Panc1 (cell line): ENCODE measurements around the gene PHF14. TPM values are rescaled to one million over a fixed set of nuclear protein-coding genes. Genes with fewer than 3 reads are reported as not detected.

Experiments
- ATAC-seq: fragments of 200-7000 bp; cut with Tn5 transposase; 2 replicates; pipeline ENCODE4 v1.9.1; 2020; ENCODE audit warnings: mild to moderate bottlenecking, moderate library complexity
- BruUV-seq: library from RNA; stranded (reverse); fragments of 400-500 nt; replicated peaks from 2 replicates; lab custom pipeline; 2021; lab: Mats Ljungman, UMichigan
- CTCF ChIA-PET: fragments of 300-600 bp; sonication (Branson Sonifier 250); formaldehyde crosslinking; loops from one replicate; lab custom pipeline; 2022; ENCODE audit warnings: antibody characterized with exemption; lab: Charles Lee
- POLR2A ChIA-PET: fragments of 300-600 bp; sonication (Branson Sonifier 250); formaldehyde crosslinking; loops from one replicate; lab custom pipeline; 2022; ENCODE audit warnings: antibody characterized with exemption; lab: Charles Lee
- DNase-seq: peaks from one replicate; pipeline ENCODE4 v3.0.0-alpha.2; 2010; ENCODE audit warnings: low read depth, low spot score
- H3K27ac ChIP-seq: 2 replicates; pipeline ENCODE4 v1.5.1; 2011; ENCODE audit warnings: mild to moderate bottlenecking, low read length, inconsistent platforms
- H3K27me3 ChIP-seq: fragments of 200-500 bp; sonication (Bioruptor generic); 2 replicates; pipeline ENCODE4 v1.6.0; 2014; ENCODE audit warnings: low read length, inconsistent platforms; ENCODE audit not compliant: control insufficient read depth, insufficient read depth
- H3K36me3 ChIP-seq: fragments of 200-500 bp; sonication (Bioruptor generic); 2 replicates; pipeline ENCODE4 v1.5.1; 2014; ENCODE audit warnings: inconsistent platforms, mild to moderate bottlenecking, low read length, moderate library complexity; ENCODE audit not compliant: control insufficient read depth, insufficient read depth
- H3K4me1 ChIP-seq: 2 replicates; pipeline ENCODE4 v1.5.1; 2011; ENCODE audit warnings: inconsistent platforms, mild to moderate bottlenecking, low read length, moderate library complexity; ENCODE audit not compliant: control insufficient read depth, insufficient read depth
- H3K4me3 ChIP-seq, 2 experiments: 2 replicates each; pipeline ENCODE4 v1.5.1; 2011 to 2012; ENCODE audit warnings: low read depth in 2 of 2, low read length in 2 of 2, mild to moderate bottlenecking in 2 of 2, inconsistent platforms in 1 of 2, moderate library complexity in 1 of 2
- H3K9me3 ChIP-seq: fragments of 200-500 bp; sonication (Bioruptor generic); 2 replicates; pipeline ENCODE4 v1.5.1; 2014; ENCODE audit warnings: low read depth, mild to moderate bottlenecking, inconsistent platforms, low read length, moderate library complexity; ENCODE audit not compliant: control insufficient read depth, insufficient read depth
- POLR2AphosphoS5 ChIP-seq: IDR thresholded peaks from 2 replicates; pipeline ENCODE4 v1.6.1; 2012; ENCODE audit warnings: mild to moderate bottlenecking, low read depth, low read length, moderate library complexity
- SIN3A ChIP-seq: IDR thresholded peaks from 2 replicates; pipeline ENCODE4 v1.6.1; 2012; ENCODE audit warnings: low read depth, mild to moderate bottlenecking, low read length, moderate library complexity, borderline replicate concordance; ENCODE audit not compliant: insufficient read depth
- TCF7L2 ChIP-seq: IDR thresholded peaks from 2 replicates; pipeline ENCODE4 v1.6.1; 2011; ENCODE audit warnings: mild to moderate bottlenecking, low read depth, low read length, inconsistent platforms
- in situ Hi-C: cut with HindIII; loops from 2 replicates; pipeline ENCODE4 v1.10.0; 2016; ENCODE audit warnings: low sequenced_read_pairs, low pct_unique_long_range_greater_than_20kb
- intact Hi-C: fragments of 100-400 bp; cut with micrococcal nuclease; formaldehyde crosslinking; loops from one replicate; pipeline ENCODE4 v1.10.0; 2022; ENCODE audit not compliant: unreplicated experiment
- total RNA-seq: library from RNA; stranded (reverse); gene quantifications from one replicate; pipeline ENCODE4 v1.2.1, GENCODE V29; 2021; ENCODE audit not compliant: unreplicated experiment
- TF ChIP-seq, protein P1 (sequence below), 2 experiments: IDR thresholded peaks; 2 replicates each; pipeline ENCODE4 v1.6.1; 2011 to 2012; ENCODE audit warnings: low read depth in 2 of 2, control low read depth in 1 of 2, low read length in 1 of 2, mild to moderate bottlenecking in 1 of 2, moderate library complexity in 1 of 2; ENCODE audit not compliant: insufficient read depth in 1 of 2
- TF ChIP-seq, protein P2 (sequence below): fragments of 450-650 bp; IDR thresholded peaks from 2 replicates; pipeline ENCODE4 v1.5.1; 2017; ENCODE audit warnings: mild to moderate bottlenecking

The PHF14 gene
- total RNA-seq, 1 experiment from 2014 or later = 85.6 TPM

DNA sequence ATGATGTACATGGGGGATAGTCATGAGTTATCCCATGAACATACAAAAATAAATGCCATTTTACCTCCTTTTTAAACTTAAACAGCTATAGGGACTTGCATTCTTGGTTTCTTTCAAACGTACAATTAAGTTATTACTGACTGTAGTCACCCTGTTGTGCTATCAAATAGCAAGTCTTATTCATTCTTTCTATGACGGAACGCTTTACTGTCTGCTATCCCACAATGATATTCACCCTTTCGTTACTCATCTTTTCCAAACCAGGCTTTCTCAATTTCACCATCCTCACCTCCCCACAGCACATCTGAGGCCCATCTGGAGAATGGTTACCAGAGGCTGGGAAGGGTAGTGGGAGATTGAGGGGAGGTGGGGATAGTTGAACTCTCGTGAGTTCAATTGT lies 218.8 kb downstream of the PHF14 start:
- CTCF ChIA-PET = no interaction called here
- DNase-seq (no peak), ATAC-seq (no peak)
- intact Hi-C loops (no loop called here), in situ Hi-C loops (no loop called here)
- BruUV-seq = no TSS peak
- no peak overlapping the region for H3K4me3 ChIP-seq
- H3K4me1 ChIP-seq = peaks cover 10% of the 10 kb centered on the region
- H3K9me3 ChIP-seq = no peaks in the 10 kb centered on the region
- no peaks in the 10 kb centered on the region for H3K27me3 ChIP-seq
- H3K27ac ChIP-seq = no peak overlapping the region
- TF ChIP-seq, protein P1, sequence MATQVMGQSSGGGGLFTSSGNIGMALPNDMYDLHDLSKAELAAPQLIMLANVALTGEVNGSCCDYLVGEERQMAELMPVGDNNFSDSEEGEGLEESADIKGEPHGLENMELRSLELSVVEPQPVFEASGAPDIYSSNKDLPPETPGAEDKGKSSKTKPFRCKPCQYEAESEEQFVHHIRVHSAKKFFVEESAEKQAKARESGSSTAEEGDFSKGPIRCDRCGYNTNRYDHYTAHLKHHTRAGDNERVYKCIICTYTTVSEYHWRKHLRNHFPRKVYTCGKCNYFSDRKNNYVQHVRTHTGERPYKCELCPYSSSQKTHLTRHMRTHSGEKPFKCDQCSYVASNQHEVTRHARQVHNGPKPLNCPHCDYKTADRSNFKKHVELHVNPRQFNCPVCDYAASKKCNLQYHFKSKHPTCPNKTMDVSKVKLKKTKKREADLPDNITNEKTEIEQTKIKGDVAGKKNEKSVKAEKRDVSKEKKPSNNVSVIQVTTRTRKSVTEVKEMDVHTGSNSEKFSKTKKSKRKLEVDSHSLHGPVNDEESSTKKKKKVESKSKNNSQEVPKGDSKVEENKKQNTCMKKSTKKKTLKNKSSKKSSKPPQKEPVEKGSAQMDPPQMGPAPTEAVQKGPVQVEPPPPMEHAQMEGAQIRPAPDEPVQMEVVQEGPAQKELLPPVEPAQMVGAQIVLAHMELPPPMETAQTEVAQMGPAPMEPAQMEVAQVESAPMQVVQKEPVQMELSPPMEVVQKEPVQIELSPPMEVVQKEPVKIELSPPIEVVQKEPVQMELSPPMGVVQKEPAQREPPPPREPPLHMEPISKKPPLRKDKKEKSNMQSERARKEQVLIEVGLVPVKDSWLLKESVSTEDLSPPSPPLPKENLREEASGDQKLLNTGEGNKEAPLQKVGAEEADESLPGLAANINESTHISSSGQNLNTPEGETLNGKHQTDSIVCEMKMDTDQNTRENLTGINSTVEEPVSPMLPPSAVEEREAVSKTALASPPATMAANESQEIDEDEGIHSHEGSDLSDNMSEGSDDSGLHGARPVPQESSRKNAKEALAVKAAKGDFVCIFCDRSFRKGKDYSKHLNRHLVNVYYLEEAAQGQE (IDR thresholded peaks at IDR 0.05; ENCODE audit: insufficient read depth in 1 of 2, low read depth in 2 of 2, low read length in 1 of 2) = no peak
- TF ChIP-seq SIN3A (no peak), TCF7L2 (no peak), POLR2AphosphoS5 (no peak)
- TF ChIP-seq, protein P2, sequence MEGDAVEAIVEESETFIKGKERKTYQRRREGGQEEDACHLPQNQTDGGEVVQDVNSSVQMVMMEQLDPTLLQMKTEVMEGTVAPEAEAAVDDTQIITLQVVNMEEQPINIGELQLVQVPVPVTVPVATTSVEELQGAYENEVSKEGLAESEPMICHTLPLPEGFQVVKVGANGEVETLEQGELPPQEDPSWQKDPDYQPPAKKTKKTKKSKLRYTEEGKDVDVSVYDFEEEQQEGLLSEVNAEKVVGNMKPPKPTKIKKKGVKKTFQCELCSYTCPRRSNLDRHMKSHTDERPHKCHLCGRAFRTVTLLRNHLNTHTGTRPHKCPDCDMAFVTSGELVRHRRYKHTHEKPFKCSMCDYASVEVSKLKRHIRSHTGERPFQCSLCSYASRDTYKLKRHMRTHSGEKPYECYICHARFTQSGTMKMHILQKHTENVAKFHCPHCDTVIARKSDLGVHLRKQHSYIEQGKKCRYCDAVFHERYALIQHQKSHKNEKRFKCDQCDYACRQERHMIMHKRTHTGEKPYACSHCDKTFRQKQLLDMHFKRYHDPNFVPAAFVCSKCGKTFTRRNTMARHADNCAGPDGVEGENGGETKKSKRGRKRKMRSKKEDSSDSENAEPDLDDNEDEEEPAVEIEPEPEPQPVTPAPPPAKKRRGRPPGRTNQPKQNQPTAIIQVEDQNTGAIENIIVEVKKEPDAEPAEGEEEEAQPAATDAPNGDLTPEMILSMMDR = no peak
- no peaks in the 10 kb centered on the region for H3K36me3 ChIP-seq
- POLR2A ChIA-PET = no interaction called here

DNA sequence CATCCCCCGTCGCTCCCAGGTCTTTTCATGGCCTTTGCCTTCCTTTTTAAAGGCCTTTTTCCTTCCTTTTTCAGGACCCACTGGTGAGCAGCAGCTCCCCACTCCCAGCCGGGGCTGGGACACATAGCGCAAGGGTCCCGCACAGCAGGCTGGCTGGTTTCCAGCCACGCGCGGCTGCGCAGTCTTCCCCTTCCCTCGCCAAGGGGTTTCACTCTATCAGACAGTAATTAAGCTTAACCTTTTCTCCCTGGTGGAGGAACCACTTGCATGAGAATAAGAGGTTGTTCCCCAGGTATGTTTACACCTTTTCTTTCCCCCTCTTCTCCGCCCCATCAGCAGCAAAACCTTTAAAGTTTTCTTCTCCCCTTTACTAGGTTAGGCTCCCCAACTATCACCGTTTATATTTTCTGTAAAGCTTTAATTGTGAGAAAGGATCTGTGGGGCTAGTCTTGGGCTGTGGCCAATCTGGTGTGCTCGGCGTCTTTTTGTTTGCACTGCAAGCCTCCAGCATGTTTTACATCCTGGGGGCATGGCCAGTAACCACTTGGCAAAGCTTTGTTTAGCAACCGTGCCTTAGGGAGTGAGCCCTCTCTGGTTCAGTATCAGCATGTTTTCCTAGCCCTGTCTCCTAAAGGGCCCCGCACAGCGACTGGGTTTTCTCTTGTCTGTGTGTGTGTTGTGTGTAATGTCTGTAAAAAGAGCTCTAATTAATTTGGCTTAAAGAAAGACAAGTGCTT lies 219.6 kb downstream of the PHF14 start:
- Histone ChIP-seq H3K4me1 (peaks cover 10% of the 10 kb centered on the region), H3K36me3 (no peaks in the 10 kb centered on the region), H3K9me3 (no peaks in the 10 kb centered on the region), H3K27me3 (no peaks in the 10 kb centered on the region), H3K27ac (no peak overlapping the region), H3K4me3 (0 out of 4 replicates have a peak overlapping the region, but pooled peaks of 1 of the 2 experiments have one; percentile 6)
- in situ Hi-C loops = no loop called here
- CTCF ChIA-PET = no interaction called here
- intact Hi-C loops = no loop called here
- TF ChIP-seq SIN3A (no peak), TCF7L2 (no peak)
- TF ChIP-seq, protein P2 = no peak
- TF ChIP-seq, protein P1 (IDR thresholded peaks at IDR 0.05; ENCODE audit: insufficient read depth in 1 of 2, low read depth in 2 of 2, low read length in 1 of 2) = no peak
- DNase-seq (no peak), ATAC-seq (peak; percentile 89)
- POLR2A ChIA-PET = interaction anchor here (0.8 kb wide), 1 partner anchor 102 kb away, joined by 3 read pairs; no protein-coding TSS in a partner anchor
- BruUV-seq = no TSS peak
